BLaER1 treated with 17β-estradiol and CSF1 and Interleukin-3, amounts not matched to agents 10 nM and 100 nM (cell line): Measurements from ENCODE around the gene SEMA3B.

Experiments used
- H3K27ac ChIP-seq, 11 experiments: shearing (Covaris generic); formaldehyde crosslinking; 2 replicates each; pipeline ENCODE4 v1.8.1; 2022
- H3K27me3 ChIP-seq, 11 experiments: shearing (Covaris generic); formaldehyde crosslinking; 2 replicates each; pipeline ENCODE4 v1.8.1; 2022
- H3K36me3 ChIP-seq, 11 experiments: shearing (Covaris generic); formaldehyde crosslinking; 2 replicates each; pipeline ENCODE4 v1.8.1; 2022
- H3K4me1 ChIP-seq, 10 experiments: shearing (Covaris generic); formaldehyde crosslinking; 2 replicates each; pipeline ENCODE4 v1.8.1; 2022
- H3K4me2 ChIP-seq, 11 experiments: shearing (Covaris generic); formaldehyde crosslinking; 2 replicates each; pipeline ENCODE4 v1.8.1; 2022
- H3K4me3 ChIP-seq, 10 experiments: shearing (Covaris generic); formaldehyde crosslinking; 2 replicates each; pipeline ENCODE4 v1.8.1; 2022
- H3K9ac ChIP-seq, 11 experiments: shearing (Covaris generic); formaldehyde crosslinking; 2 replicates each; pipeline ENCODE4 v1.8.1; 2022
- H3K9me3 ChIP-seq, 11 experiments: shearing (Covaris generic); formaldehyde crosslinking; replicated peaks in 1 of 11; 2 replicates each; pipeline ENCODE4 v1.8.1; 2022
- H4K20me1 ChIP-seq, 11 experiments: shearing (Covaris generic); formaldehyde crosslinking; 2 replicates each; pipeline ENCODE4 v1.8.1; 2022
- Cebpa-rat ChIP-seq, 11 experiments: shearing (Covaris generic); IDR thresholded peaks; 2 replicates each; pipeline ENCODE4 v1.8.1; 2022

Gene SEMA3B

GRCh38 chr3:50314342-50314741 is 45.4 kb downstream of the SEMA3B start:
- peaks cover 19 to 59% (median 49%) of the 10 kb centered on the region in 11 experiments; a peak in 20 of 22 replicates for H3K36me3 ChIP-seq
- no peak overlapping the region for H3K4me2 ChIP-seq
- H3K27ac ChIP-seq, result no peak overlapping the region
- H3K4me3 ChIP-seq, result no peak overlapping the region
- peaks cover 5 to 10% (median 9%) of the 10 kb centered on the region in 11 experiments for H3K9me3 ChIP-seq
- peaks cover 0 to 35% (median 31%) of the 10 kb centered on the region in 11 experiments; a peak in 17 of 22 replicates for H4K20me1 ChIP-seq
- H3K27me3 ChIP-seq, result no peaks in the 10 kb centered on the region
- H3K9ac ChIP-seq, result peak overlapping the region in 2 of 11 experiments; percentile 2 to 22; a peak in 1 of 22 replicates
- TF ChIP-seq Cebpa-rat (IDR thresholded peaks at IDR 0.05), result no peak
- peaks cover 28 to 33% (median 30%) of the 10 kb centered on the region in 10 experiments for H3K4me1 ChIP-seq

GRCh38 chr3:50314816-50315215 is 45.9 kb downstream of the SEMA3B start:
- H3K27me3 ChIP-seq, result no peaks in the 10 kb centered on the region
- peaks cover 33 to 37% (median 35%) of the 10 kb centered on the region in 10 experiments for H3K4me1 ChIP-seq
- H3K4me3 ChIP-seq, result no peak overlapping the region
- H4K20me1 ChIP-seq, result peaks cover 0 to 40% (median 35%) of the 10 kb centered on the region in 11 experiments; a peak in 17 of 22 replicates
- H3K36me3 ChIP-seq, result peaks cover 19 to 59% (median 49%) of the 10 kb centered on the region in 11 experiments; a peak in 19 of 22 replicates
- H3K9me3 ChIP-seq, result peaks cover under 1 to 6% (median 4%) of the 10 kb centered on the region in 11 experiments; a peak in 19 of 22 replicates
- H3K9ac ChIP-seq, result no peak overlapping the region; a peak in 1 of 22 replicates
- no peak overlapping the region for H3K27ac ChIP-seq
- no peak overlapping the region for H3K4me2 ChIP-seq
- no peak for TF ChIP-seq Cebpa-rat (IDR thresholded peaks at IDR 0.05)

GRCh38 chr3:50316657-50317242 is 47.8 kb downstream of the SEMA3B start:
- Histone ChIP-seq H3K27ac (peak overlapping the region in 3 of 11 experiments; percentile 9 to 32 (median 28); a peak in 4 of 22 replicates), H3K27me3 (no peaks in the 10 kb centered on the region), H3K9me3 (no peaks in the 10 kb centered on the region; a peak in 1 of 22 replicates), H3K4me1 (peaks cover 41 to 47% (median 44%) of the 10 kb centered on the region in 10 experiments), H3K9ac (peak overlapping the region in 9 of 11 experiments; percentile 0 to 98 (median 44); a peak in 15 of 22 replicates), H4K20me1 (peaks cover 0 to 47% (median 41%) of the 10 kb centered on the region in 11 experiments; a peak in 17 of 22 replicates), H3K4me3 (no peak overlapping the region), H3K36me3 (peaks cover 19 to 60% (median 50%) of the 10 kb centered on the region in 11 experiments; a peak in 19 of 22 replicates), H3K4me2 (peak overlapping the region; percentile 90 to 99 (median 97); a peak in 15 of 22 replicates)
- no peak for TF ChIP-seq Cebpa-rat (IDR thresholded peaks at IDR 0.05)

GRCh38 chr3:50317300-50317699 is 48.4 kb downstream of the SEMA3B start:
- H3K27ac ChIP-seq, result peak overlapping the region in 3 of 11 experiments; percentile 9 to 32 (median 28); a peak in 3 of 22 replicates
- H3K27me3 ChIP-seq, result no peaks in the 10 kb centered on the region
- no peaks in the 10 kb centered on the region for H3K9me3 ChIP-seq
- H3K9ac ChIP-seq, result peak overlapping the region in 9 of 11 experiments; percentile 0 to 98 (median 44); a peak in 15 of 22 replicates
- TF ChIP-seq Cebpa-rat (IDR thresholded peaks at IDR 0.05), result no peak
- peak overlapping the region; percentile 90 to 99 (median 97); a peak in 21 of 22 replicates for H3K4me2 ChIP-seq
- H3K4me1 ChIP-seq, result peaks cover 46 to 52% (median 50%) of the 10 kb centered on the region in 10 experiments
- H4K20me1 ChIP-seq, result peaks cover 0 to 47% (median 41%) of the 10 kb centered on the region in 11 experiments; a peak in 17 of 22 replicates
- H3K4me3 ChIP-seq, result no peak overlapping the region
- H3K36me3 ChIP-seq, result peaks cover 19 to 60% (median 50%) of the 10 kb centered on the region in 11 experiments; a peak in 19 of 22 replicates

- Histone ChIP-seq H3K36me3 (peaks cover 19 to 60% (median 50%) of the 10 kb centered on the region in 11 experiments; a peak in 19 of 22 replicates), H3K9me3 (no peaks in the 10 kb centered on the region), H3K4me2 (peak overlapping the region; percentile 90 to 99 (median 97)), H3K4me3 (peak overlapping the region in 5 of 10 experiments; percentile 7 to 51 (median 26); a peak in 6 of 20 replicates), H3K27me3 (no peaks in the 10 kb centered on the region), H4K20me1 (peaks cover 0 to 47% (median 41%) of the 10 kb centered on the region in 11 experiments; a peak in 17 of 22 replicates), H3K27ac (peak overlapping the region in 4 of 11 experiments; percentile 15 to 35 (median 28); a peak in 6 of 22 replicates), H3K4me1 (peaks cover 55 to 61% (median 58%) of the 10 kb centered on the region in 10 experiments), H3K9ac (peak overlapping the region; percentile 8 to 99 (median 93); a peak in 13 of 22 replicates)
- TF ChIP-seq Cebpa-rat (IDR thresholded peaks at IDR 0.05), result no peak
Observed at GRCh38 chr3:50318163-50318562, 49.2 kb downstream of the SEMA3B start.

- Histone ChIP-seq H3K4me3 (peak overlapping the region in 5 of 10 experiments; percentile 7 to 51 (median 16); a peak in 7 of 20 replicates), H3K9ac (peak overlapping the region; percentile 8 to 99 (median 93); a peak in 16 of 22 replicates), H3K9me3 (no peaks in the 10 kb centered on the region), H3K4me2 (peak overlapping the region; percentile 90 to 99 (median 97)), H3K27ac (peak overlapping the region in 5 of 11 experiments; percentile 15 to 35 (median 32); a peak in 4 of 22 replicates), H3K27me3 (no peaks in the 10 kb centered on the region), H3K4me1 (peaks cover 59 to 65% (median 63%) of the 10 kb centered on the region in 10 experiments), H3K36me3 (peaks cover 19 to 60% (median 50%) of the 10 kb centered on the region in 11 experiments; a peak in 19 of 22 replicates), H4K20me1 (peaks cover 0 to 47% (median 41%) of the 10 kb centered on the region in 11 experiments; a peak in 17 of 22 replicates)
- TF ChIP-seq Cebpa-rat (IDR thresholded peaks at IDR 0.05), result no peak
Observed at GRCh38 chr3:50318615-50319014, 49.7 kb downstream of the SEMA3B start.

- H3K27me3 ChIP-seq, result no peaks in the 10 kb centered on the region
- H3K4me3 ChIP-seq, result peak overlapping the region in 7 of 10 experiments; percentile 14 to 87 (median 78); a peak in 12 of 20 replicates
- H3K27ac ChIP-seq, result peak overlapping the region in 4 of 11 experiments; percentile 12 to 32 (median 19); a peak in 3 of 22 replicates
- peaks cover 19 to 61% (median 50%) of the 10 kb centered on the region in 11 experiments; a peak in 19 of 22 replicates for H3K36me3 ChIP-seq
- H3K4me2 ChIP-seq, result peak overlapping the region; percentile 90 to 99 (median 97)
- TF ChIP-seq Cebpa-rat (IDR thresholded peaks at IDR 0.05), result no peak
- peak overlapping the region; percentile 29 to 100 (median 98); a peak in 17 of 22 replicates for H3K9ac ChIP-seq
- H3K4me1 ChIP-seq, result peaks cover 67 to 73% (median 70%) of the 10 kb centered on the region in 10 experiments
- peaks cover 0 to 47% (median 41%) of the 10 kb centered on the region in 11 experiments; a peak in 18 of 22 replicates for H4K20me1 ChIP-seq
- no peaks in the 10 kb centered on the region for H3K9me3 ChIP-seq
Observed at GRCh38 chr3:50319181-50319893, 50.4 kb downstream of the SEMA3B start.
